GM12875 (cell line): ENCODE results near the gene PPARD.

Source experiments
- H3K4me3 ChIP-seq: one replicate; pipeline ENCODE4 v1.5.1; 2011; ENCODE audit warnings: low read depth, low read length, control low read depth
- CTCF ChIP-seq: IDR thresholded peaks from 2 replicates; pipeline ENCODE4 v1.5.1; 2011; ENCODE audit warnings: low read depth, mild to moderate bottlenecking, control low read depth, inconsistent platforms, low read length, moderate library complexity, borderline replicate concordance; ENCODE audit not compliant: insufficient read depth

PPARD gene

GRCh38 chr6:35413911-35414310 lies 71.6 kb downstream of the PPARD start:
- no peak overlapping the region for H3K4me3 ChIP-seq
- TF ChIP-seq CTCF, result no peak

- H3K4me3 ChIP-seq, result no peak overlapping the region
- no peak for TF ChIP-seq CTCF
These were observed 72.9 kb downstream of the PPARD start for GRCh38 chr6:35415065-35415891.

GRCh38 chr6:35417979-35418661 lies 75.8 kb downstream of the PPARD start:
- H3K4me3 ChIP-seq, result no peak overlapping the region
- no peak for TF ChIP-seq CTCF

- no peak overlapping the region for H3K4me3 ChIP-seq
- TF ChIP-seq CTCF, result 0 out of 2 replicates have a peak, but pooled peaks have one; percentile 24
These were observed 77.1 kb downstream of the PPARD start for GRCh38 chr6:35419417-35419816.

- TF ChIP-seq CTCF, result no peak
- no peak overlapping the region for H3K4me3 ChIP-seq
These were observed 77.6 kb downstream of the PPARD start for GRCh38 chr6:35419961-35420360.

- no peak overlapping the region for H3K4me3 ChIP-seq
- no peak for TF ChIP-seq CTCF
These were observed 82.9 kb downstream of the PPARD start for GRCh38 chr6:35425284-35425683.

- no peak overlapping the region for H3K4me3 ChIP-seq
- no peak for TF ChIP-seq CTCF
These were observed 83.7 kb downstream of the PPARD start for GRCh38 chr6:35426074-35426473.
